Endometrial microvascular endothelial cells (primary cell): Measurements from ENCODE around the gene EDN3. TPM values are rescaled to one million over a fixed set of nuclear protein-coding genes. Genes with fewer than 3 reads are reported as not detected.
"Not testable (repeated sequence)": the region's sequence is repeated elsewhere in the genome, so short reads cannot be mapped to it uniquely, and the experiment has no call there.

Experiments used
- in situ Hi-C: cut with HindIII; loops from 2 replicates; pipeline ENCODE4 v1.10.0; 2017; ENCODE audit warnings: low sequenced_read_pairs, low pct_unique_long_range_greater_than_20kb; ENCODE audit errors: inconsistent ontology term
- total RNA-seq: library from RNA; depleted of rRNA; stranded (reverse); fragments of >200 nt; gene quantifications from one replicate; pipeline ENCODE4 v1.2.3, GENCODE V29; 2015; ENCODE audit errors: inconsistent ontology term

The EDN3 gene
- total RNA-seq, 1 donor from 2014 or later = not detected

- in situ Hi-C loops = no loop called here
These were observed 31.4 kb downstream of the EDN3 start for GRCh38 chr20:59331721-59332329.

GRCh38 chr20:59333260-59333845 lies 32.9 kb downstream of the EDN3 start:
- in situ Hi-C loops = no loop called here

GRCh38 chr20:59333951-59334350 lies 33.5 kb downstream of the EDN3 start:
- in situ Hi-C loops = no loop called here

GRCh38 chr20:59334651-59335300 lies 34.4 kb downstream of the EDN3 start:
- in situ Hi-C loops = no loop called here

- in situ Hi-C loops = no loop called here
These were observed 35.0 kb downstream of the EDN3 start for GRCh38 chr20:59335377-59335776.

GRCh38 chr20:59336540-59336939 lies 36.1 kb downstream of the EDN3 start:
- in situ Hi-C loops = no loop called here

GRCh38 chr20:59338444-59338843 lies 38.0 kb downstream of the EDN3 start:
- in situ Hi-C loops = not testable (repeated sequence)

- in situ Hi-C loops = no loop called here
These were observed 39.9 kb downstream of the EDN3 start for GRCh38 chr20:59340201-59340885.

GRCh38 chr20:59341285-59342022 lies 41.0 kb downstream of the EDN3 start:
- in situ Hi-C loops = not testable (repeated sequence)

- in situ Hi-C loops = no loop called here
These were observed 41.9 kb downstream of the EDN3 start for GRCh38 chr20:59342023-59342957.

- in situ Hi-C loops = no loop called here
These were observed 45.6 kb downstream of the EDN3 start for GRCh38 chr20:59346061-59346460.

GRCh38 chr20:59349277-59349676 lies 48.9 kb downstream of the EDN3 start:
- in situ Hi-C loops = no loop called here

GRCh38 chr20:59350330-59351156 lies 50.1 kb downstream of the EDN3 start:
- in situ Hi-C loops = no loop called here

- in situ Hi-C loops = no loop called here
These were observed 51.0 kb downstream of the EDN3 start for GRCh38 chr20:59351157-59352040.

- in situ Hi-C loops = no loop called here
These were observed 52.1 kb downstream of the EDN3 start for GRCh38 chr20:59352541-59352940.

- in situ Hi-C loops = no loop called here
These were observed 52.6 kb downstream of the EDN3 start for GRCh38 chr20:59352990-59353389.

- in situ Hi-C loops = no loop called here
These were observed 54.0 kb downstream of the EDN3 start for GRCh38 chr20:59354460-59354859.
